Femur (tissue), 1 donor: Measurements from ENCODE around the gene ERICH6B.
A peak's percentile ranks its signal among the peaks of the same experiment; 100 is the strongest.
"Not testable (repeated sequence)": the region's sequence is repeated elsewhere in the genome, so short reads cannot be mapped to it uniquely, and the experiment has no call there.

Experiments used
- DNase-seq: peaks from one replicate; pipeline ENCODE4 v3.0.0-alpha.2; 2017

The ERICH6B gene

GRCh38 chr13:45615501-45616101, at the start of gene ERICH6B:
Gene ERICH6B, minus strand, starts transcription at chr13:45615739. Its CDS starts 18,734 bp downstream, at chr13:45597005.
- peak; percentile 61 for DNase-seq

GRCh38 chr13:45662903-45663302, 47.4 kb upstream of the ERICH6B start:
- DNase-seq: not testable (repeated sequence)

GRCh38 chr13:45662162-45662561, 46.6 kb upstream of the ERICH6B start:
- DNase-seq: no peak

GRCh38 chr13:45660458-45660857, 44.9 kb upstream of the ERICH6B start:
- DNase-seq: not testable (repeated sequence)

- DNase-seq: no peak
Observed at GRCh38 chr13:45659536-45659935, 44.0 kb upstream of the ERICH6B start.

GRCh38 chr13:45658586-45659235, 43.2 kb upstream of the ERICH6B start:
- no peak for DNase-seq

GRCh38 chr13:45654633-45655349, 39.3 kb upstream of the ERICH6B start:
- DNase-seq: no peak

- DNase-seq: not testable (repeated sequence)
Observed at GRCh38 chr13:45645263-45645662, 29.7 kb upstream of the ERICH6B start.

- not testable (repeated sequence) for DNase-seq
Observed at GRCh38 chr13:45642159-45642558, 26.6 kb upstream of the ERICH6B start.

GRCh38 chr13:45635291-45635690, 19.8 kb upstream of the ERICH6B start:
- not testable (repeated sequence) for DNase-seq

GRCh38 chr13:45630791-45631190, 15.3 kb upstream of the ERICH6B start:
- DNase-seq: no peak

- no peak for DNase-seq
Observed at GRCh38 chr13:45629940-45630339, 14.4 kb upstream of the ERICH6B start.

GRCh38 chr13:45628094-45628493, 12.6 kb upstream of the ERICH6B start:
- no peak for DNase-seq

GRCh38 chr13:45627656-45628055, 12.1 kb upstream of the ERICH6B start:
- no peak for DNase-seq

- no peak for DNase-seq
Observed at GRCh38 chr13:45626731-45627374, 11.3 kb upstream of the ERICH6B start.

- DNase-seq: no peak
Observed at GRCh38 chr13:45623516-45624090, 8.1 kb upstream of the ERICH6B start.

GRCh38 chr13:45621950-45622349, 6.4 kb upstream of the ERICH6B start:
- no peak for DNase-seq

- DNase-seq: no peak
Observed at GRCh38 chr13:45607931-45608330, 7.6 kb downstream of the ERICH6B start.

- no peak for DNase-seq
Observed at GRCh38 chr13:45604892-45605291, 10.6 kb downstream of the ERICH6B start.

GRCh38 chr13:45603338-45603737, 12.2 kb downstream of the ERICH6B start:
- DNase-seq: no peak

GRCh38 chr13:45602183-45603170, 13.1 kb downstream of the ERICH6B start:
- DNase-seq: no peak

- no peak for DNase-seq
Observed at GRCh38 chr13:45601680-45602079, 13.9 kb downstream of the ERICH6B start.
